GM18909 (cell line): ENCODE data around the gene HMOX2.

ENCODE experiments used
- ATAC-seq: cut with Tn5 transposase; IDR thresholded peaks from one replicate; pipeline ENCODE4 v1.9.1; 2021; ENCODE audit warnings: mild to moderate bottlenecking; ENCODE audit not compliant: unreplicated experiment, poor library complexity

Gene HMOX2

GRCh38 chr16:4520913-4521312, 44.7 kb downstream of the HMOX2 start:
- no peak for ATAC-seq

- ATAC-seq: no peak
Measured at GRCh38 chr16:4522051-4522581, 45.9 kb downstream of the HMOX2 start.

GRCh38 chr16:4523686-4524085, 47.5 kb downstream of the HMOX2 start:
- no peak for ATAC-seq

- no peak for ATAC-seq
Measured at GRCh38 chr16:4524571-4524970, 48.4 kb downstream of the HMOX2 start.

GRCh38 chr16:4525069-4525468, 48.9 kb downstream of the HMOX2 start:
- ATAC-seq: no peak

GRCh38 chr16:4525634-4526277, 49.6 kb downstream of the HMOX2 start:
- no peak for ATAC-seq

GRCh38 chr16:4529085-4530060, 53.2 kb downstream of the HMOX2 start:
- ATAC-seq: no peak

GRCh38 chr16:4531811-4532210, 55.6 kb downstream of the HMOX2 start:
- ATAC-seq: no peak

GRCh38 chr16:4532238-4532637, 56.0 kb downstream of the HMOX2 start:
- ATAC-seq: no peak

- no peak for ATAC-seq
Measured at GRCh38 chr16:4533490-4533889, 57.3 kb downstream of the HMOX2 start.

- no peak for ATAC-seq
Measured at GRCh38 chr16:4534151-4534790, 58.1 kb downstream of the HMOX2 start.

- no peak for ATAC-seq
Measured at GRCh38 chr16:4535627-4536108, 59.5 kb downstream of the HMOX2 start.

- no peak for ATAC-seq
Measured at GRCh38 chr16:4536391-4537106, 60.4 kb downstream of the HMOX2 start.

- peak; percentile 35 for ATAC-seq
Measured at GRCh38 chr16:4537376-4538343, 61.5 kb downstream of the HMOX2 start.

GRCh38 chr16:4538350-4539235, 62.4 kb downstream of the HMOX2 start, which contains the start of gene CDIP1:
Gene CDIP1, minus strand, starts transcription at chr16:4538773. Its CDS starts 24,643 bp downstream, at chr16:4514130.
- peak; percentile 85 for ATAC-seq

- ATAC-seq: no peak
Measured at GRCh38 chr16:4539716-4540284, 63.6 kb downstream of the HMOX2 start.

GRCh38 chr16:4544473-4544872, 68.3 kb downstream of the HMOX2 start:
- no peak for ATAC-seq
